Thoracic aorta (tissue), 2 donors: ENCODE measurements around the gene PODN. TPM values are rescaled to one million over a fixed set of nuclear protein-coding genes. Genes with fewer than 3 reads are reported as not detected.

Experiments
- ATAC-seq: fragments of 150-250 bp; one replicate; pipeline ENCODE4 v1.8.0; 2017; ENCODE audit warnings: low read depth; ENCODE audit not compliant: insufficient number of reproducible peaks, low FRiP score
- DNase-seq: peaks from one replicate; pipeline ENCODE4 v3.0.0-alpha.2; 2020; ENCODE audit warnings: low spot score
- H3K27ac ChIP-seq, 2 donors: fragments of 200-600 bp; sonication (generic); 1 replicate in 1 of 2; 2 replicates in 1 of 2; pipeline ENCODE4 v1.5.1; 2016; ENCODE audit warnings: mild to moderate bottlenecking in 2 of 2, moderate library complexity in 2 of 2
- H3K27me3 ChIP-seq: fragments of 200-600 bp; sonication (generic); replicated peaks from 2 replicates; pipeline ENCODE4 v1.6.0; 2016; ENCODE audit warnings: mild to moderate bottlenecking; ENCODE audit not compliant: insufficient read depth
- H3K36me3 ChIP-seq: fragments of 200-600 bp; sonication (generic); one replicate; pipeline ENCODE4 v1.5.1; 2016
- H3K4me1 ChIP-seq, 2 donors: fragments of 200-600 bp; sonication (generic); 1 replicate in 1 of 2; 2 replicates in 1 of 2; pipeline versions ENCODE4 v1.5.1 to v1.6.0; 2016; ENCODE audit warnings: low read depth in 2 of 2, mild to moderate bottlenecking in 1 of 2; ENCODE audit not compliant: control insufficient read depth in 1 of 2
- H3K4me3 ChIP-seq: fragments of 200-600 bp; sonication (generic); 2 replicates; pipeline ENCODE4 v1.5.1; 2016; ENCODE audit warnings: mild to moderate bottlenecking
- H3K9me3 ChIP-seq: fragments of 200-600 bp; sonication (generic); 2 replicates; pipeline ENCODE4 v1.5.1; 2016
- CTCF ChIP-seq: fragments of 200-600 bp; sonication (generic); IDR thresholded peaks from one replicate; pipeline ENCODE4 v1.5.1; 2019; ENCODE audit warnings: antibody characterized with exemption
- total RNA-seq, 2 donors: library from RNA; depleted of rRNA; stranded (reverse); fragments of >200 nt; gene quantifications; one replicate each; pipeline versions ENCODE4 v1.1.0 to v1.2.3, GENCODE V29; 2016

PODN gene
- total RNA-seq, 2 donors from 2014 or later = 119 to 152 TPM

GRCh38 chr1:53022179-53022578, 39.8 kb upstream of the PODN start:
- Histone ChIP-seq H3K9me3 (no peaks in the 10 kb centered on the region), H3K27me3 (no peaks in the 10 kb centered on the region), H3K36me3 (no peaks in the 10 kb centered on the region), H3K4me3 (no peak overlapping the region), H3K4me1 (peaks cover 4 to 10% of the 10 kb centered on the region in 2 donors), H3K27ac (no peak overlapping the region)
- ATAC-seq (no peak), DNase-seq (no peak)
- no peak for TF ChIP-seq CTCF

- Histone ChIP-seq H3K9me3 (no peaks in the 10 kb centered on the region), H3K4me1 (peaks cover 4 to 10% of the 10 kb centered on the region in 2 donors), H3K36me3 (peaks cover 2% of the 10 kb centered on the region), H3K27me3 (no peaks in the 10 kb centered on the region), H3K27ac (no peak overlapping the region), H3K4me3 (no peak overlapping the region)
- DNase-seq (no peak), ATAC-seq (no peak)
- no peak for TF ChIP-seq CTCF
Observed at GRCh38 chr1:53023546-53023945, 38.5 kb upstream of the PODN start.

- no peak overlapping the region for H3K27ac ChIP-seq
- peaks cover 4 to 10% of the 10 kb centered on the region in 2 donors for H3K4me1 ChIP-seq
- peaks cover 2% of the 10 kb centered on the region for H3K36me3 ChIP-seq
- TF ChIP-seq CTCF = no peak
- H3K4me3 ChIP-seq = no peak overlapping the region
- ATAC-seq (no peak), DNase-seq (no peak)
- no peaks in the 10 kb centered on the region for H3K27me3 ChIP-seq
- H3K9me3 ChIP-seq = no peaks in the 10 kb centered on the region
Observed at GRCh38 chr1:53024117-53024516, 37.9 kb upstream of the PODN start.

GRCh38 chr1:53025034-53025768, 36.8 kb upstream of the PODN start:
- H3K36me3 ChIP-seq = peaks cover 10% of the 10 kb centered on the region
- no peak overlapping the region for H3K4me3 ChIP-seq
- ATAC-seq (no peak), DNase-seq (no peak)
- TF ChIP-seq CTCF = no peak
- H3K4me1 ChIP-seq = peaks cover 4 to 10% of the 10 kb centered on the region in 2 donors
- no peaks in the 10 kb centered on the region for H3K27me3 ChIP-seq
- no peak overlapping the region for H3K27ac ChIP-seq
- H3K9me3 ChIP-seq = no peaks in the 10 kb centered on the region

- Histone ChIP-seq H3K36me3 (peaks cover 10% of the 10 kb centered on the region), H3K4me3 (no peak overlapping the region), H3K27ac (no peak overlapping the region), H3K9me3 (no peaks in the 10 kb centered on the region), H3K27me3 (no peaks in the 10 kb centered on the region), H3K4me1 (peaks cover 4 to 10% of the 10 kb centered on the region in 2 donors)
- DNase-seq (no peak), ATAC-seq (no peak)
- no peak for TF ChIP-seq CTCF
Observed at GRCh38 chr1:53025769-53026112, 36.3 kb upstream of the PODN start.
